K562 (cell line): ENCODE measurements around the gene MRPL38. TPM values are rescaled to one million over a fixed set of nuclear protein-coding genes. Genes with fewer than 3 reads are reported as not detected.
A peak's percentile ranks its signal among the peaks of the same experiment; 100 is the strongest.

Source experiments
- BRD4 ChIP-seq: fragments of 200-600 bp; sonication (generic); IDR thresholded peaks from 2 replicates; pipeline ENCODE4 v1.6.1; 2017; ENCODE audit warnings: inconsistent platforms
- CBFA2T3 ChIP-seq: fragments of 450-650 bp; IDR thresholded peaks from 2 replicates; pipeline ENCODE4 v1.6.1; 2017
- HDAC8 ChIP-seq: fragments of 450-650 bp; IDR thresholded peaks from 2 replicates; pipeline ENCODE4 v1.6.1; 2016; ENCODE audit warnings: mild to moderate bottlenecking, missing genetic modification characterization, moderate library complexity, missing compliant biosample characterization
- L3MBTL2 ChIP-seq: fragments of 450-650 bp; IDR thresholded peaks from 2 replicates; pipeline ENCODE4 v1.6.1; 2016; ENCODE audit warnings: mild to moderate bottlenecking, moderate library complexity
- RBM34 ChIP-seq: fragments of 200-400 bp; formaldehyde crosslinking; IDR thresholded peaks from 2 replicates; pipeline ENCODE4 v1.6.1; 2018; ENCODE audit warnings: low read length, borderline replicate concordance; ENCODE audit not compliant: insufficient read depth
- RFX7 ChIP-seq: fragments of 250-450 bp; sonication (Bioruptor Pico); IDR thresholded peaks from 2 replicates; pipeline ENCODE4 v1.5.1; 2021; ENCODE audit warnings: mild to moderate bottlenecking
- SRSF7 ChIP-seq: fragments of 200-400 bp; formaldehyde crosslinking; optimal IDR thresholded peaks from 2 replicates; pipeline ENCODE3; 2017; ENCODE audit warnings: mild to moderate bottlenecking, low read depth, low read length
- TBP ChIP-seq: optimal IDR thresholded peaks from 2 replicates; pipeline ENCODE3; 2011; ENCODE audit warnings: low read depth, low read length, improper control_type of control experiment
- ZBTB40 ChIP-seq, 2 experiments: fragments of 450-650 bp in 1 of 2; sonication (generic) in 1 of 2; formaldehyde crosslinking in 1 of 2; IDR thresholded peaks; 2 replicates each; pipeline versions ENCODE4 v1.7.1 to v1.9.0; 2016 to 2022; ENCODE audit warnings: inconsistent platforms in 1 of 2, mild to moderate bottlenecking in 1 of 2, missing genetic modification reagents in 1 of 2
- ZBTB9 ChIP-seq: fragments of 450-650 bp; formaldehyde crosslinking; IDR thresholded peaks from 2 replicates; pipeline ENCODE4 v1.4.0; 2020; ENCODE audit warnings: mild to moderate bottlenecking, moderate library complexity
- ZNF449 ChIP-seq: fragments of 250-450 bp; sonication (Bioruptor Pico); IDR thresholded peaks from 2 replicates; pipeline ENCODE4 v1.8.0; 2022; ENCODE audit warnings: moderate library complexity, mild to moderate bottlenecking, inconsistent platforms
- ZNF766 ChIP-seq: fragments of 200-800 bp; sonication (Bioruptor generic); conservative IDR thresholded peaks from 2 replicates; pipeline ENCODE4 v1.6.1; 2016; ENCODE audit warnings: missing genetic modification characterization, missing compliant biosample characterization
- polyA plus RNA-seq, 8 experiments: library from polyadenylated mRNA; depleted of rRNA in 4 of 8; stranded (reverse) in 5 of 8; unstranded in 3 of 8; fragments of >200 nt; fragmentation: Nextera tagmentation in 2 of 8; fragmentation: Illumina TruSeq in 1 of 8; extraction: Ambion mirVana in 2 of 8; extraction: Trizol in 1 of 8; gene quantifications; 2 replicates each; pipeline versions ENCODE4 v1.2.1 to v1.2.3, GENCODE V29; 2011 to 2014; ENCODE audit warnings: inconsistent platforms in 1 of 8, missing spikeins in 1 of 8
- total RNA-seq, 7 experiments: library from RNA; depleted of rRNA in 6 of 7; stranded (reverse); fragments of >200 nt in 6 of 7; fragmentation: Illumina TruSeq in 2 of 7; extraction: Trizol in 2 of 7; gene quantifications; 2 replicates each; pipeline versions ENCODE4 v1.2.1 to v1.2.3, GENCODE V29; 2011 to 2021; ENCODE audit warnings: low replicate concordance in 1 of 7

MRPL38 gene
- total and polyA plus RNA-seq, 9 of the 15 experiments (the other 6 are each of a cell fraction or from before 2014, with no cell fraction given) = 4.5 to 154 (median 48.5) TPM

- TF ChIP-seq CBFA2T3 (peak; percentile 25; the same call in 1 of the 2 replicates), ZBTB40 (IDR thresholded peaks at IDR 0.05) (peak; percentile 50; the same call in 1 of the 2 replicates), ZBTB40 (CRISPR knock-in tag; IDR thresholded peaks at IDR 0.05) (no peak), HDAC8 (no peak), SRSF7 (no peak), ZNF449 (CRISPR knock-in tag) (no peak), ZNF766 (CRISPR knock-in tag) (no peak), TBP (peak; percentile 81), ZBTB9 (peak; percentile 88), RBM34 (0 out of 2 replicates have a peak, but pooled peaks have one; percentile 86), RFX7 (CRISPR knock-in tag) (no peak), L3MBTL2 (peak; percentile 88), BRD4 (no peak)
Measured at GRCh38 chr17:75904749-75905521, at the start of gene MRPL38 (continued).
